AG10803 (cell line): ENCODE results near the gene FOXL1.

ENCODE experiments used
- DNase-seq: peaks from one replicate; pipeline ENCODE4 v3.0.0; 2010; ENCODE audit warnings: low read depth
- H3K4me3 ChIP-seq: 2 replicates; pipeline ENCODE4 v1.5.1; 2011; ENCODE audit warnings: mild to moderate bottlenecking, low read length, control low read depth
- TF ChIP-seq, protein P1 (sequence below): conservative IDR thresholded peaks from 2 replicates; pipeline ENCODE4 v1.5.1; 2011; ENCODE audit warnings: mild to moderate bottlenecking, low read length, control low read depth, inconsistent platforms

Gene FOXL1

DNA sequence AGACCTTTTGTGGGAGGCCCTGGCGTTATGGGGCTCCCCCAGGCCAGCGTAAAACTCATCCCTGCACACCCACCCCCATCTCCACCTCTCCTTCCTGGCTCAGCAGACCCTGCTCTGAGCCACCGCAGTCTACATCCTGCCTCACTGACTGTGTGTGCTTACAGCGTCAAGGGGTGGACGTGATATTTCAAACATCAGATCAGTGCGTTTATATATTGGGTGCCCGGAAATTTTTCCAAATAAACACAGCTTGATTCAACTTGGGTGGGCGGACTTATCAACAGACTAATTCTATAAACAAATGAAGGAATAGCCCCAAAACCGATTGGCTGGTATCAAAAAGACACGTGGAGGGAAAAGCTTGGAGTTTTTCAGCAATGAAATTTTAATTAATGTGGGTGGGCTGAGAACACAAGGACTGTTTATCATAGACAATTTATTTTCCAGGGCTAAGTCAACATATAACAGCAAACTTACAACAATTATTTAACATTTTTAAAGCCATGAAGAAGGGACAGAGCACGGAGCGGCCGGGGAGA, at the start of gene FOXL1:
FOXL1 (plus strand) TSS at position 489 of the 539 bp plus-strand sequence. CDS start 175 bp downstream, outside the sequence.
- TF ChIP-seq, protein P1, sequence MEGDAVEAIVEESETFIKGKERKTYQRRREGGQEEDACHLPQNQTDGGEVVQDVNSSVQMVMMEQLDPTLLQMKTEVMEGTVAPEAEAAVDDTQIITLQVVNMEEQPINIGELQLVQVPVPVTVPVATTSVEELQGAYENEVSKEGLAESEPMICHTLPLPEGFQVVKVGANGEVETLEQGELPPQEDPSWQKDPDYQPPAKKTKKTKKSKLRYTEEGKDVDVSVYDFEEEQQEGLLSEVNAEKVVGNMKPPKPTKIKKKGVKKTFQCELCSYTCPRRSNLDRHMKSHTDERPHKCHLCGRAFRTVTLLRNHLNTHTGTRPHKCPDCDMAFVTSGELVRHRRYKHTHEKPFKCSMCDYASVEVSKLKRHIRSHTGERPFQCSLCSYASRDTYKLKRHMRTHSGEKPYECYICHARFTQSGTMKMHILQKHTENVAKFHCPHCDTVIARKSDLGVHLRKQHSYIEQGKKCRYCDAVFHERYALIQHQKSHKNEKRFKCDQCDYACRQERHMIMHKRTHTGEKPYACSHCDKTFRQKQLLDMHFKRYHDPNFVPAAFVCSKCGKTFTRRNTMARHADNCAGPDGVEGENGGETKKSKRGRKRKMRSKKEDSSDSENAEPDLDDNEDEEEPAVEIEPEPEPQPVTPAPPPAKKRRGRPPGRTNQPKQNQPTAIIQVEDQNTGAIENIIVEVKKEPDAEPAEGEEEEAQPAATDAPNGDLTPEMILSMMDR = no peak
- H3K4me3 ChIP-seq = peak within 1 kb of the TSS; percentile 61
- no peak for DNase-seq

DNA sequence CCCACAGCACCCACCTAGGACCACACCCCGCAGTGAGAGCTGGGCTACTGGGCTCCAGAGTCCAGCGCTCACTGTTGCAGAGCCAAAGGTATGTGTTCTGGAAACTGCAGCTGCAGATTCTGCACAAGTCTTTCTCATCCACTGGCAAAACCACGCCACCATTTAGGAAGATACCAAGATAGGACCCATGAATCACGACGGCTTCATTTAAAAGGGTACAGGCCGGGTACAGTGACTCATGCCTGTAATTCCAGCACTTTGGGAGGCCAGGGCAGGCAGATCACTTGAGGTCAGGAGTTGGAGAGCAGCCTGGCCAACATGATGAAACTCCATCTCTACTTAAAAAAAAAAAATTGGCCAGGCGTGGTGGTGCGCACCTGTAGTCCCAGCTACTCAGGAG, 49.2 kb upstream of the FOXL1 start:
- peak; percentile 27 for DNase-seq
- TF ChIP-seq, protein P1 = no peak

DNA sequence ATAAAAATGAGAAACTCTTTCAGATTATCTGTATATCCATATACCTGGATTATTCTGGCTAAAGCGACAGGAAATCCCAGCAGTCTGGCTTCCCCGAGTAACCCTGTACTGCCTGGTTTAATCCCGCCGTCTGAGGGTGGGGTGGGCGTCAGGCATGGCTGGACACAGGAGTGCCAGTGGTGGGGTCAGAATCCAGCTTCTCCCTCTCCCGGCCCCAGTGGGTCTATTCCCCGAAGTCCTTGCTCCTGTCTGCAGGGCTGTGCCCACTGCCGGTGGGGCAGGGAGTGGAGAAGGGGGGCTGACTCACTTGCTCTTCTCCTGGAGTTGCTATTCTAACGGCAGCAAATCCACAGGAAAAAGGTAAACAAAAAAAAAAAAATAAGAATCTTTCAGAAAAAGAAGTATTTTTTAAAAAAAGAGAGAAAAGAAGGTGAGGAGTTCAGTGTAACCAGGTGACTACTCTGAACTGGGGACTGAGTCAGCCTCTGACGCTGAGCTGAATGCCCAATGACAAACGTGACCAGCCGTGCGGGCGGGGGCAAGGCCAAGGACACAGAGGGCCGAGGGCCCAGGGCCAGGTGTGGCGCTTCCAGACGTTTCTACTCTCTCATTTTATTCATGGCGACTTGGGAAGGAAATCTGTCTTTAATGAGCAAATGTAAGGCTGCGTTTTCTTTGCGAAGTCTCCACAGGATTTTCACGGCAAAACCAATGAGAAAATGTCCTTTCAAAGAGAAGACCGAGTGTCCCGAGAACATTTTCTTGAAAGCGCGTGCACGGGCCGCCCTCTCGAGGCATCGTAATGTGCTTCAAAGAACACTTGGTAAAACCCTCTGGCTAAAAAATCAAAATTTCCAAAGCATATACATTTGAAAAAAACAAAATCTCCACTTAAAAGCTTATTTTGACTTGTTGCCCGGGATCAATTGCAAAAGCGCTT, 47.8 kb upstream of the FOXL1 start:
- TF ChIP-seq, protein P1 = no peak
- DNase-seq = no peak
- H3K4me3 ChIP-seq = no peak overlapping the region

More for the DNA sequence above, 49.2 kb upstream of the FOXL1 start:
- no peak overlapping the region for H3K4me3 ChIP-seq

DNA sequence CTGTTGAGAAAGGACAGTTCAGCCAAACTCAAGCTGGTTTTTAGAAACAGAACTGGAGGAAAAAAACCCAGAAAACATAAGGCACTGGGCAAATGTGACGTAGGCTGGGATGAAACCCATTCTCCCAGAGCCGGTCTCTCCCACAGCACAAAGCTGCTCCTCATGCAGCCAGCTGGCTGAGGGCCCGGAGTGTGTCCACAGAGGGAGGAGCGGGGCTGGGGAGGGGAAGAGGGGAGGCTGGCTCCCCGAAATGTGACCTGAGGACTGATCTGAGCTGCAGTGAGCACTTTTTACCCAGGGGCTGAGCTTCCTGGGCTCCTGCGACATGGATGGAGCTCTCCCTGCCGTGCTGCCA, 47.2 kb upstream of the FOXL1 start:
- TF ChIP-seq, protein P1 = no peak
- DNase-seq = no peak
- no peak overlapping the region for H3K4me3 ChIP-seq

DNA sequence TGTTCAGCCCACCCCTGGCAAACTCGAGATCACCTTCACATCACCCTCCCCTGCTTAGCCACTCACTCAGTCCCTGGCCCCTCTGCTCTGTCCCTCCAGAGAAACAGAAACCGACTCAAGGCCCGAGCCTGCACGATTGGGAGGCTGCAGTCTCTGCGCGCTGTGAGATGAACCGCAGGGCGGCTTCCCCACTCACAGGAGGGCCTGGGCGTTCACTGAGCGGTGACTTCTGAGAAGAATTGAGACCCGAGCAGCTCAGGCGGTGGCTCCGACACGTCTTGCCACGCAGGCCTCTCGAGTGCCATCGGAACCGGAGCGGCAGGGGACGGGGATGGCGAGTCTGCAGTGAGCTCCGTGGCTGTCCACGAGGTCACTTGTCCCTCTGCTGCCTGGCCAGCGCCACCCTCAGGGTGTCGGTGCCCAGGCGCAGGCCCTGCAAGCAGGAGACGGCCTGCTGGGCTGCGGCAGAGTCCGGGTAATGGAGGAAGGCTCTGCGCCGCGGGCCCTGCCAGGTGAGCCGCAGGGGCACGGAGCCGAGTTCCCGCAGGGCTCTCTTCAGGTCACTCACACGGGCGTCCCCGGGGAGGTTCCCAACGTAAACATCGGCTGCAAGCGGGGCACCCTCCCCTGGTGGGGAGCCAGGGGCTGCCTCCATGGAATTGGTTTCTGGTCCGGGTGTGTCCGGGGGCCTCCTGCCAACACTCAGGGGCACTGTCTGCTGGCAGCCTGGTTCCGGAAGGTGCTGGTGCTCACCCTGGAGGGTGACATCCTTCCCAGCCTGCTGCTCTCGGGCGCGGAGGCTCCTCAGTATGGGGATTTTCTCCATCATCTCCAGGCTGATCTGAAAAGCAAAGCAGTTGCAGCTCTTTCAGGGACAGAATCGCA, 46.5 kb upstream of the FOXL1 start:
- TF ChIP-seq, protein P1 = no peak
- H3K4me3 ChIP-seq = no peak overlapping the region
- no peak for DNase-seq

DNA sequence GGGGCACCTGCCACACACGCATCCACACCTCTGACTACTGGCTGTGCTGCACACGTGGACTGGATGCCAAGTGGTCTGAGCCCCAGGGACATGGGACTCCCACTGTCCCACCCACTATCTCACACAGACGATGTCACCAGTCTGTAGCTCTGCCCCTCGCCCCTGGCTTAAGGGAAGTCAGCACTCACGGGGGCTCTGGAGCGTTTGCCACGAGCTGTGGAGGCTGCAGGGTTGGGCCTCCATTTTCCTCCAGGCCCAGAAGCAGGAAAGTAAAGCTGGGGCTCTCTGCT, 45.9 kb upstream of the FOXL1 start:
- TF ChIP-seq, protein P1 = no peak
- H3K4me3 ChIP-seq = no peak overlapping the region
- no peak for DNase-seq
